Measurements from ENCODE around the gene HMCN1.

Gene HMCN1

DNA sequence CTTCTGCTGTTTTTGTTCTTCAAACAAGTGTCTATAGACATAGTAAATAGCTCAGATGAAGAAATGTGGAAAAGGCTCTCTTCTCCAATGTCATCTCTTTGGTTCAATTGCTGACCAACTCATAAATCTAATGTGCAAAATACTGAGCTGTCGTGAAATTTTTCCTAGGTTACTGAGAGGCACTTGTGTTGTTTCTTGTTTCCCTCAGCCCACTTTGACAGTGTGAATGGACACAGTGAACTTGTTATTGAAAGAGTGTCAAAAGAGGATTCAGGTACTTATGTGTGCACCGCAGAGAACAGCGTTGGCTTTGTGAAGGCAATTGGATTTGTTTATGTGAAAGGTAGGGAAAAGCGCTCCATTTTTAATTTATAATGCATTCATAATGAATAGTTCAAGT lies 395.6 kb downstream of the HMCN1 start:
- TF ChIP-seq, protein P1, sequence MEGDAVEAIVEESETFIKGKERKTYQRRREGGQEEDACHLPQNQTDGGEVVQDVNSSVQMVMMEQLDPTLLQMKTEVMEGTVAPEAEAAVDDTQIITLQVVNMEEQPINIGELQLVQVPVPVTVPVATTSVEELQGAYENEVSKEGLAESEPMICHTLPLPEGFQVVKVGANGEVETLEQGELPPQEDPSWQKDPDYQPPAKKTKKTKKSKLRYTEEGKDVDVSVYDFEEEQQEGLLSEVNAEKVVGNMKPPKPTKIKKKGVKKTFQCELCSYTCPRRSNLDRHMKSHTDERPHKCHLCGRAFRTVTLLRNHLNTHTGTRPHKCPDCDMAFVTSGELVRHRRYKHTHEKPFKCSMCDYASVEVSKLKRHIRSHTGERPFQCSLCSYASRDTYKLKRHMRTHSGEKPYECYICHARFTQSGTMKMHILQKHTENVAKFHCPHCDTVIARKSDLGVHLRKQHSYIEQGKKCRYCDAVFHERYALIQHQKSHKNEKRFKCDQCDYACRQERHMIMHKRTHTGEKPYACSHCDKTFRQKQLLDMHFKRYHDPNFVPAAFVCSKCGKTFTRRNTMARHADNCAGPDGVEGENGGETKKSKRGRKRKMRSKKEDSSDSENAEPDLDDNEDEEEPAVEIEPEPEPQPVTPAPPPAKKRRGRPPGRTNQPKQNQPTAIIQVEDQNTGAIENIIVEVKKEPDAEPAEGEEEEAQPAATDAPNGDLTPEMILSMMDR (IDR thresholded peaks at IDR 0.05; ENCODE audit: borderline replicate concordance, control extremely low read depth, extremely low read depth, insufficient read depth, missing control alignments), result no peak
- in situ Hi-C loops (cut with MboI; ENCODE audit: low sequenced_read_pairs, unreplicated experiment), result no loop called here
- no peak for DNase-seq (ENCODE audit: low spot score)

- TF ChIP-seq, protein P1 (IDR thresholded peaks at IDR 0.05; ENCODE audit: borderline replicate concordance, control extremely low read depth, extremely low read depth, insufficient read depth, missing control alignments), result no peak
- DNase-seq (ENCODE audit: low spot score), result no peak
- in situ Hi-C loops (cut with MboI; ENCODE audit: low sequenced_read_pairs, unreplicated experiment), result no loop called here
Measured at GRCh38 chr1:186139115-186139514, 404.9 kb downstream of the HMCN1 start.

GRCh38 chr1:186139701-186140100 lies 405.5 kb downstream of the HMCN1 start:
- no peak for DNase-seq (ENCODE audit: low spot score)
- TF ChIP-seq, protein P1 (IDR thresholded peaks at IDR 0.05; ENCODE audit: borderline replicate concordance, control extremely low read depth, extremely low read depth, insufficient read depth, missing control alignments), result no peak
- in situ Hi-C loops (cut with MboI; ENCODE audit: low sequenced_read_pairs, unreplicated experiment), result no loop called here

GRCh38 chr1:186142159-186142558 lies 408.0 kb downstream of the HMCN1 start:
- TF ChIP-seq, protein P1 (IDR thresholded peaks at IDR 0.05; ENCODE audit: borderline replicate concordance, control extremely low read depth, extremely low read depth, insufficient read depth, missing control alignments), result no peak
- DNase-seq (ENCODE audit: low spot score), result no peak
- in situ Hi-C loops (cut with MboI; ENCODE audit: low sequenced_read_pairs, unreplicated experiment), result no loop called here

- TF ChIP-seq, protein P1 (IDR thresholded peaks at IDR 0.05; ENCODE audit: borderline replicate concordance, control extremely low read depth, extremely low read depth, insufficient read depth, missing control alignments), result no peak
- no peak for DNase-seq (ENCODE audit: low spot score)
- in situ Hi-C loops (cut with MboI; ENCODE audit: low sequenced_read_pairs, unreplicated experiment), result no loop called here
Measured at GRCh38 chr1:186142916-186143315, 408.7 kb downstream of the HMCN1 start.

- in situ Hi-C loops (cut with MboI; ENCODE audit: low sequenced_read_pairs, unreplicated experiment), result no loop called here
- no peak for DNase-seq (ENCODE audit: low spot score)
- TF ChIP-seq, protein P1 (IDR thresholded peaks at IDR 0.05; ENCODE audit: borderline replicate concordance, control extremely low read depth, extremely low read depth, insufficient read depth, missing control alignments), result no peak
Measured at GRCh38 chr1:186143481-186143880, 409.3 kb downstream of the HMCN1 start.

DNA sequence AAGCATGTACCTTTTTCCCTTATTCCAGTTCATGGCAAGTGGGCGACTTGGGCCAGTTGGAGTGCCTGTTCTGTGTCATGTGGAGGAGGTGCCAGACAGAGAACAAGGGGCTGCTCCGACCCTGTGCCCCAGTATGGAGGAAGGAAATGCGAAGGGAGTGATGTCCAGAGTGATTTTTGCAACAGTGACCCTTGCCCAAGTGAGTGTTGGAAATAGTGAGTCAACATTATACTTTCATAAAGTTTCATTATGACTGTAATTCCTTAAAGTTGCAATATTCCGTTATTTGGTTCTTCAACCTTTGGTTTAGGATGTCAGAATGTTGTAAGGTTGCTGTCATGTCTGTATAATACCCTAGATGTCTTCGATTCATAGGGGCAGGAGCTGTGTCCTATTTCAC lies 410.3 kb downstream of the HMCN1 start:
- in situ Hi-C loops (cut with MboI; ENCODE audit: low sequenced_read_pairs, unreplicated experiment), result no loop called here
- TF ChIP-seq, protein P1 (IDR thresholded peaks at IDR 0.05; ENCODE audit: borderline replicate concordance, control extremely low read depth, extremely low read depth, insufficient read depth, missing control alignments), result no peak
- no peak for DNase-seq (ENCODE audit: low spot score)
